HL-60 (cell line): ENCODE measurements around the gene AQP2.

Source experiments
- DNase-seq, 2 experiments: peaks; one replicate each; pipeline ENCODE4 v3.0.0-alpha.2; 2010 to 2020; ENCODE audit warnings: low read depth in 1 of 2, low spot score in 1 of 2
- H3K27ac ChIP-seq: fragments of 250-450 bp; sonication (Bioruptor Pico); replicated peaks from 2 replicates; pipeline ENCODE4 v1.5.1; 2020; ENCODE audit warnings: mild to moderate bottlenecking, moderate library complexity
- H3K27me3 ChIP-seq: fragments of 250-450 bp; sonication (Bioruptor Pico); 2 replicates; pipeline ENCODE4 v1.5.1; 2021; ENCODE audit warnings: mild to moderate bottlenecking, moderate library complexity; ENCODE audit not compliant: insufficient read depth, poor library complexity, severe bottlenecking
- H3K4me3 ChIP-seq: replicated peaks from 2 replicates; pipeline ENCODE4 v1.5.1; 2011; ENCODE audit warnings: mild to moderate bottlenecking, control low read depth, low read length; ENCODE audit not compliant: insufficient read depth
- GABPA ChIP-seq: IDR thresholded peaks from 2 replicates; pipeline ENCODE4 v1.6.1; 2012; ENCODE audit warnings: low read depth
- POLR2AphosphoS5 ChIP-seq: IDR thresholded peaks from 2 replicates; pipeline ENCODE4 v1.6.1; 2012; ENCODE audit warnings: low read depth
- SPI1 ChIP-seq: IDR thresholded peaks from 2 replicates; pipeline ENCODE4 v1.6.1; 2012; ENCODE audit warnings: low read depth, mild to moderate bottlenecking, borderline replicate concordance
- long read RNA-seq: library from polyadenylated mRNA; unstranded; transcript quantifications from one replicate; pipeline ENCODE4 v2.0.0, GENCODE V29; 2020
- TF ChIP-seq, protein P1 (sequence below): IDR thresholded peaks from one replicate; pipeline ENCODE4 v1.5.1; 2011; ENCODE audit warnings: low read length, control low read depth, inconsistent platforms; ENCODE audit not compliant: insufficient read depth
- TF ChIP-seq, protein P2 (sequence below): IDR thresholded peaks from 2 replicates; pipeline ENCODE4 v1.6.1; 2012; ENCODE audit warnings: low read depth; ENCODE audit not compliant: insufficient replicate concordance

AQP2 gene, protein sequence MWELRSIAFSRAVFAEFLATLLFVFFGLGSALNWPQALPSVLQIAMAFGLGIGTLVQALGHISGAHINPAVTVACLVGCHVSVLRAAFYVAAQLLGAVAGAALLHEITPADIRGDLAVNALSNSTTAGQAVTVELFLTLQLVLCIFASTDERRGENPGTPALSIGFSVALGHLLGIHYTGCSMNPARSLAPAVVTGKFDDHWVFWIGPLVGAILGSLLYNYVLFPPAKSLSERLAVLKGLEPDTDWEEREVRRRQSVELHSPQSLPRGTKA
- long read RNA-seq: 0 reads

DNA sequence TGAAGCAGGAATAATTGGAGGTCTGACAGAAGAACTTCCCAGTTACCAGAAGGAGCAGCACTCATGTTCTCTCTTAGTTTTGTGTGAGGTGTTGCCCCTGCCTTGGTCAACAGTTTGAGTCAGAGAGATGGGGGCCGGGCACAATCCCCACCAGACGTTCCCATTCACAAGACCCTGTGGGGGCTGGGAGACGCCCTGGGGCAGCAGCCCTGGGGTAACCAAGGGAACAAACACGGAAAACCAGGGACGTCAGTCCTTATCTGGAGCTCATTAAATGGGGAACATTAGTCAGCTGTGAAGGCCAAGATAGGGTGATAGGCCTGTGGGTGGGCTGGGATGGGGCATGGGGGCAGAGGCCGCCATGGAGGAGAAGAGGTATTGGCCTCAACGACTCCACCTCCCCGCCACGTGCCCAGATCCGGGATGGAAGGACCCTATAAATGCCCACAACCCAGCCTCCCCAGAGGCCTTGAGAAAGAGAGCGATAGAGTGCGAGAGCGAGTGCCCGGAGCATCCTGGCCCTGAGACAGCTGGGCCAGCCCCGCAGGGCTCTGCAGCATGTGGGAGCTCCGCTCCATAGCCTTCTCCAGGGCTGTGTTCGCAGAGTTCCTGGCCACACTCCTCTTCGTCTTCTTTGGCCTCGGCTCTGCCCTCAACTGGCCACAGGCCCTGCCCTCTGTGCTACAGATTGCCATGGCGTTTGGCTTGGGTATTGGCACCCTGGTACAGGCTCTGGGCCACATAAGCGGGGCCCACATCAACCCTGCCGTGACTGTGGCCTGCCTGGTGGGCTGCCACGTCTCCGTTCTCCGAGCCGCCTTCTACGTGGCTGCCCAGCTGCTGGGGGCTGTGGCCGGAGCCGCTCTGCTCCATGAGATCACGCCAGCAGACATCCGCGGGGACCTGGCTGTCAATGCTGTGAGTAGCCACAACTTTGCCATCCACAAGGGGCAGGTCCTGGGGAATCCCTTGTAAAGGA, at the start of gene AQP2:
AQP2 (plus strand) TSS at position 465 of the 979 bp plus-strand sequence; CDS start at position 559, 94 bp downstream.
- TF ChIP-seq, protein P1, sequence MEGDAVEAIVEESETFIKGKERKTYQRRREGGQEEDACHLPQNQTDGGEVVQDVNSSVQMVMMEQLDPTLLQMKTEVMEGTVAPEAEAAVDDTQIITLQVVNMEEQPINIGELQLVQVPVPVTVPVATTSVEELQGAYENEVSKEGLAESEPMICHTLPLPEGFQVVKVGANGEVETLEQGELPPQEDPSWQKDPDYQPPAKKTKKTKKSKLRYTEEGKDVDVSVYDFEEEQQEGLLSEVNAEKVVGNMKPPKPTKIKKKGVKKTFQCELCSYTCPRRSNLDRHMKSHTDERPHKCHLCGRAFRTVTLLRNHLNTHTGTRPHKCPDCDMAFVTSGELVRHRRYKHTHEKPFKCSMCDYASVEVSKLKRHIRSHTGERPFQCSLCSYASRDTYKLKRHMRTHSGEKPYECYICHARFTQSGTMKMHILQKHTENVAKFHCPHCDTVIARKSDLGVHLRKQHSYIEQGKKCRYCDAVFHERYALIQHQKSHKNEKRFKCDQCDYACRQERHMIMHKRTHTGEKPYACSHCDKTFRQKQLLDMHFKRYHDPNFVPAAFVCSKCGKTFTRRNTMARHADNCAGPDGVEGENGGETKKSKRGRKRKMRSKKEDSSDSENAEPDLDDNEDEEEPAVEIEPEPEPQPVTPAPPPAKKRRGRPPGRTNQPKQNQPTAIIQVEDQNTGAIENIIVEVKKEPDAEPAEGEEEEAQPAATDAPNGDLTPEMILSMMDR: no peak
- TF ChIP-seq, protein P2, sequence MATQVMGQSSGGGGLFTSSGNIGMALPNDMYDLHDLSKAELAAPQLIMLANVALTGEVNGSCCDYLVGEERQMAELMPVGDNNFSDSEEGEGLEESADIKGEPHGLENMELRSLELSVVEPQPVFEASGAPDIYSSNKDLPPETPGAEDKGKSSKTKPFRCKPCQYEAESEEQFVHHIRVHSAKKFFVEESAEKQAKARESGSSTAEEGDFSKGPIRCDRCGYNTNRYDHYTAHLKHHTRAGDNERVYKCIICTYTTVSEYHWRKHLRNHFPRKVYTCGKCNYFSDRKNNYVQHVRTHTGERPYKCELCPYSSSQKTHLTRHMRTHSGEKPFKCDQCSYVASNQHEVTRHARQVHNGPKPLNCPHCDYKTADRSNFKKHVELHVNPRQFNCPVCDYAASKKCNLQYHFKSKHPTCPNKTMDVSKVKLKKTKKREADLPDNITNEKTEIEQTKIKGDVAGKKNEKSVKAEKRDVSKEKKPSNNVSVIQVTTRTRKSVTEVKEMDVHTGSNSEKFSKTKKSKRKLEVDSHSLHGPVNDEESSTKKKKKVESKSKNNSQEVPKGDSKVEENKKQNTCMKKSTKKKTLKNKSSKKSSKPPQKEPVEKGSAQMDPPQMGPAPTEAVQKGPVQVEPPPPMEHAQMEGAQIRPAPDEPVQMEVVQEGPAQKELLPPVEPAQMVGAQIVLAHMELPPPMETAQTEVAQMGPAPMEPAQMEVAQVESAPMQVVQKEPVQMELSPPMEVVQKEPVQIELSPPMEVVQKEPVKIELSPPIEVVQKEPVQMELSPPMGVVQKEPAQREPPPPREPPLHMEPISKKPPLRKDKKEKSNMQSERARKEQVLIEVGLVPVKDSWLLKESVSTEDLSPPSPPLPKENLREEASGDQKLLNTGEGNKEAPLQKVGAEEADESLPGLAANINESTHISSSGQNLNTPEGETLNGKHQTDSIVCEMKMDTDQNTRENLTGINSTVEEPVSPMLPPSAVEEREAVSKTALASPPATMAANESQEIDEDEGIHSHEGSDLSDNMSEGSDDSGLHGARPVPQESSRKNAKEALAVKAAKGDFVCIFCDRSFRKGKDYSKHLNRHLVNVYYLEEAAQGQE: no peak
- TF ChIP-seq SPI1 (no peak), POLR2AphosphoS5 (no peak), GABPA (no peak)
- Histone ChIP-seq H3K27ac (no peak within 1 kb of the TSS), H3K4me3 (no peak within 1 kb of the TSS), H3K27me3 (peaks cover 21% of the 10 kb centered on the region)
- no peak for DNase-seq

DNA sequence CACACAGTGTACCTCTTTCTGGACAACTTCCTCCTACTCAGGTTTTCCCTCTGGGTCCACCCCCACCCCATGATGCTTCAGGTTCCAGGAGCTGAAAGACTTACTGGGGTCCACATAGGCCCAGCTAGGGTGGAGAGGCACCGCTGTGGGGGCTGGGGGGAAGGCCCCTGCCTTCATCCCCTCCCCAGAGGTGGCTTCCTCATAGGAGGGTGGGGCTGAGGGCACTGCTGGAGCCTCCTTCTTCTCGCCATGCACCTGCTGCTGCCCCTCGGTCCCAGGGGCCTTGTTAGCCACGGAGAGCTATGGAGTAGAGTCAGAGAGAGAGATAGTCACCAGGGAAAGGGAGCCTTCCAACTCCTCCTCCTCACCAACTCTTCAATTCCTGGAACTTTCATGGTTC, 49.5 kb upstream of the AQP2 start:
- peaks cover 34% of the 10 kb centered on the region for H3K27me3 ChIP-seq
- H3K4me3 ChIP-seq: no peak overlapping the region
- DNase-seq: no peak
- no peak for TF ChIP-seq GABPA
- no peak for TF ChIP-seq SPI1
- TF ChIP-seq, protein P2: no peak
- TF ChIP-seq POLR2AphosphoS5: no peak
- TF ChIP-seq, protein P1: no peak
- no peak overlapping the region for H3K27ac ChIP-seq

DNA sequence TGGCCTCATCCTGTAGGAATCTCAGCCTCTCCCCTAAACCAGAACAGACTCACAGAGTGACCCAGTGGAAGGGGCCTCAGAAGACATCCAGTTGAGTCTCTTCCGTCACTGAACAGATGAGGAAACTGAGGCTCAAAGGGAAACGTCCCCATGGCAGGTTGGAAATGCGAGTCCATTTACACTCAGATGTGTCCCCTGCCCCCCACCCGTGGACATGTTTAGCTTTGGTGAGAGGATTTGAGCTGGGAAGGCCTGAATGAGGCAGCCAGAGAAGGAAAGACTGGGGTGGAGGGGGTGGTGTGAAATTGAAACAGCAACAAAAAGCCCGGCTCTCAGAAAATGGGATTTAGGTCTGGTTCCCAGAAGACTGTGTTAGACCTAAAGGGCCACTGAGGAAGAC, 48.6 kb upstream of the AQP2 start:
- DNase-seq: no peak
- no peak for TF ChIP-seq POLR2AphosphoS5
- TF ChIP-seq SPI1: no peak
- no peak for TF ChIP-seq GABPA
- Histone ChIP-seq H3K4me3 (no peak overlapping the region), H3K27ac (no peak overlapping the region), H3K27me3 (peaks cover 34% of the 10 kb centered on the region)
